ENCODE measurements around the gene LAMA4. TPM values are rescaled to one million over a fixed set of nuclear protein-coding genes. Genes with fewer than 3 reads are reported as not detected.

Gene LAMA4
- total RNA-seq, 6 donors from 2014 or later: 29.5 to 119 (median 58.9) TPM

DNA sequence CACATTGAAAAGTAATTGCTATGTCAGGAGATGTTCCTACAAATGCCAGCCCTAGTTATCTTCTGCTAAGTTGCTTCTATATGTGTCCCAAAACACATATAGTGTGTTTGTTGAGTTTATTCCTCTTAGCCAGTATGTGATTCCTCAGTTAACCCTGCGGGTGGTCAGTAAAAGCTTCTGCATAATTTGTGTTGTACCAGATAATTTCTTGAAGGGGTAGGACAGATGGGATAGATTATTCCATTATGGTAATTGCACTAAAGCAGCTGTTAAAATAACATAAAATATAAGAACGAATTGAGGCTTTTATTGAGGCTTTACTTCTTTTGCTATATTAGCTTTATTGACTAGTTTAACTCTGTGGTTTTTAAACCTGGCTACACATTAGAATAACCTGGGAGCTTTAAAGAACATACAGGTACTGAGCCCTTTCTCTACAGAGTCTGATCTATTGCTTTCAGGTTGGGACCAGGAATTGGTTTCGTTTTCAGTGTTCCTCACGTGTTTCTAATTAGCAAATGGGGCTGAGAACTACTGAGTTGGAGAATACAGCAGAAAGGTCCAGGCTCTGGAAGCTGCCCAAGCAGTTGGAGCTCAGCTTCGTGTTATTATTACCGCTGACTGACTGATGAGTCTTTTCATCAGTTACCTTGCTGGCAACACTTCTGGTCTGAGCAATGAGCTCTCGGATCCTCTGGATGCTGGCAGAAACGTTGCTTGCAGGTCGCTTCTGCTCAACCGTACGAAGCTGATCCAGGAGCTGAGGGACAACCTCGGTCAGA lies 110.0 kb downstream of the LAMA4 start:
- WGBS, 2 donors: 86 to 87% methylated on average over 12 of the region's 12 CpGs
- H3K9me3 ChIP-seq: no peaks in the 10 kb centered on the region
- H3K36me3 ChIP-seq: peaks cover 0 to 77% (median 7%) of the 10 kb centered on the region in 4 donors
- TF ChIP-seq POLR2AphosphoS5 (IDR thresholded peaks at IDR 0.05) (no peak), POLR2A (IDR thresholded peaks at IDR 0.05) (no peak), EP300 (IDR thresholded peaks at IDR 0.05) (no peak)
- TF ChIP-seq, protein P1, sequence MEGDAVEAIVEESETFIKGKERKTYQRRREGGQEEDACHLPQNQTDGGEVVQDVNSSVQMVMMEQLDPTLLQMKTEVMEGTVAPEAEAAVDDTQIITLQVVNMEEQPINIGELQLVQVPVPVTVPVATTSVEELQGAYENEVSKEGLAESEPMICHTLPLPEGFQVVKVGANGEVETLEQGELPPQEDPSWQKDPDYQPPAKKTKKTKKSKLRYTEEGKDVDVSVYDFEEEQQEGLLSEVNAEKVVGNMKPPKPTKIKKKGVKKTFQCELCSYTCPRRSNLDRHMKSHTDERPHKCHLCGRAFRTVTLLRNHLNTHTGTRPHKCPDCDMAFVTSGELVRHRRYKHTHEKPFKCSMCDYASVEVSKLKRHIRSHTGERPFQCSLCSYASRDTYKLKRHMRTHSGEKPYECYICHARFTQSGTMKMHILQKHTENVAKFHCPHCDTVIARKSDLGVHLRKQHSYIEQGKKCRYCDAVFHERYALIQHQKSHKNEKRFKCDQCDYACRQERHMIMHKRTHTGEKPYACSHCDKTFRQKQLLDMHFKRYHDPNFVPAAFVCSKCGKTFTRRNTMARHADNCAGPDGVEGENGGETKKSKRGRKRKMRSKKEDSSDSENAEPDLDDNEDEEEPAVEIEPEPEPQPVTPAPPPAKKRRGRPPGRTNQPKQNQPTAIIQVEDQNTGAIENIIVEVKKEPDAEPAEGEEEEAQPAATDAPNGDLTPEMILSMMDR (IDR thresholded peaks at IDR 0.05): no peak
- ATAC-seq (ENCODE audit: low FRiP score in 2 of 2) (no peak), DNase-seq (no peak)
- no peak overlapping the region for H3K27ac ChIP-seq
- no peaks in the 10 kb centered on the region for H3K4me1 ChIP-seq
- no peak overlapping the region for H3K4me3 ChIP-seq
- no peaks in the 10 kb centered on the region for H3K27me3 ChIP-seq

DNA sequence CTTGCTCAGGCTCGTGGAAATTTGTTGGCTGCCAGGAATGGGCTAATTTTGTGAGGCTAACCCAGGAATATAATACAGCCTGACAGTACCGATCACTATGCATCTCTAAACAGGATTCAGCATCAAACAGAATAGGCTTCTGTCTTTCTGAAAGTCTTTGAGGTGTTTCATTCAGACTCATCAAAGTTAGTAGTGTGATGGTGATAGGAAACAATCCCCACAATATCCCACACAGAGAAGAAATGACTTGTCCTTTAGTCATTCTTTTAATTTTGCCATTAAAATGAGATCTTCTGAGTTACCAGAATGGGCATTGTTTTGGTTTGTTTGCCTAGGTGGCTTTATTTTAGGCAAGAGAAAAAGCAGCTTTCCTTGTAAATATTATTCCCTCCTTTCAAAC lies 112.7 kb downstream of the LAMA4 start:
- no peaks in the 10 kb centered on the region for H3K4me1 ChIP-seq
- H3K9me3 ChIP-seq: no peaks in the 10 kb centered on the region
- no peak for ATAC-seq (ENCODE audit: low FRiP score in 2 of 2)
- WGBS, 2 donors: 79 to 85% methylated on average over 2 of the region's 2 CpGs
- H3K4me3 ChIP-seq: no peak overlapping the region
- no peaks in the 10 kb centered on the region for H3K27me3 ChIP-seq
- peaks cover 0 to 78% (median 7%) of the 10 kb centered on the region in 4 donors for H3K36me3 ChIP-seq
- DNase-seq: no peak
- no peak overlapping the region for H3K27ac ChIP-seq
- TF ChIP-seq POLR2AphosphoS5 (IDR thresholded peaks at IDR 0.05) (no peak), POLR2A (IDR thresholded peaks at IDR 0.05) (no peak), EP300 (IDR thresholded peaks at IDR 0.05) (no peak)
- TF ChIP-seq, protein P1 (IDR thresholded peaks at IDR 0.05): no peak

DNA sequence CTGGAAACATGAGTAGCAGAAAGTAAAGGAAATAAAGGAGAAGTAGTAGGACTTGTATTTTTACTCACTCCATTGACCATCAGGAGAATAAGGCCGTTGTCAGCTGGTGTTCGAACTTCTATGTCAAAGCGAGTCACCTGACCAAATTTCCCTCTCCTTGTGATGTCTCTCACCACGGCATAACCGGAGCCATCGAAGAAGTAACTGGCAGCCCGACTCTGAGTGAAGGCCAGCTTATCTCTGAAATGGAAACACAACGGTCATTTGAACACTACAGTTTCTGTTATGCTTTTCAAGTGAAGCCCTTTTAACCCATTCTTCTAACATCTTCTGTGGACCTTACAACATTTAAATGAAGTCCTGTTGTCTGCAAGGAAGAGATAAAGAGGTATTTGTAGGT lies 115.3 kb downstream of the LAMA4 start:
- Histone ChIP-seq H3K9me3 (no peaks in the 10 kb centered on the region), H3K4me3 (no peak overlapping the region), H3K27me3 (no peaks in the 10 kb centered on the region), H3K27ac (no peak overlapping the region), H3K4me1 (no peaks in the 10 kb centered on the region), H3K36me3 (peaks cover 0 to 78% (median 7%) of the 10 kb centered on the region in 4 donors)
- TF ChIP-seq, protein P1 (IDR thresholded peaks at IDR 0.05): no peak
- no peak for TF ChIP-seq POLR2A (IDR thresholded peaks at IDR 0.05)
- no peak for TF ChIP-seq POLR2AphosphoS5 (IDR thresholded peaks at IDR 0.05)
- 77 to 80% methylated on average over 8 of the region's 8 CpGs for WGBS, 2 donors
- ATAC-seq (ENCODE audit: low FRiP score in 2 of 2): no peak
- DNase-seq: no peak

DNA sequence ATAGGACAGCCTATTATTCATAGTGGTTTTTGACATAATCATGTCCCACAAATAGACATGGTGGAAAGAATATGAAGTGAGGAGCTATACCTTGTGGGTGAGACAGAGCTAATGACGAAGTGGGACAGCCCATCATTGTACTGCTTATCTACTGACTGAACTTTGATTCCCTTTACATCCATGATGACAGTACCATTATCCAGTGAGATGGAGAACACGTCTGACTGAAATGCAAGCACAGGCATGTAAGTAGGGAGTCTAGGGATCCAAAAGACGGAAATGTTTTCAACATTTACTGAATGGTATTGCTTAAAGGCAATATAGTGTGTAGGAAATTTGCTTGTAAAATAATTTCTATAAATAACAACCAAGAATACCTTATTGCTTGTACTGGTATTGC lies 123.5 kb downstream of the LAMA4 start:
- no peaks in the 10 kb centered on the region for H3K9me3 ChIP-seq
- TF ChIP-seq POLR2A (IDR thresholded peaks at IDR 0.05): no peak
- TF ChIP-seq POLR2AphosphoS5 (IDR thresholded peaks at IDR 0.05): no peak
- TF ChIP-seq EP300 (IDR thresholded peaks at IDR 0.05): no peak
- TF ChIP-seq, protein P1 (IDR thresholded peaks at IDR 0.05): no peak
- no peak overlapping the region for H3K27ac ChIP-seq
- WGBS, 2 donors: 82 to 88% methylated on average over 3 of the region's 3 CpGs
- H3K4me1 ChIP-seq: no peaks in the 10 kb centered on the region
- H3K36me3 ChIP-seq: peaks cover 0 to 74% (median 2%) of the 10 kb centered on the region in 4 donors
- ATAC-seq (ENCODE audit: low FRiP score in 2 of 2): no peak
- H3K4me3 ChIP-seq: no peak overlapping the region
- no peaks in the 10 kb centered on the region for H3K27me3 ChIP-seq
- DNase-seq: no peak

DNA sequence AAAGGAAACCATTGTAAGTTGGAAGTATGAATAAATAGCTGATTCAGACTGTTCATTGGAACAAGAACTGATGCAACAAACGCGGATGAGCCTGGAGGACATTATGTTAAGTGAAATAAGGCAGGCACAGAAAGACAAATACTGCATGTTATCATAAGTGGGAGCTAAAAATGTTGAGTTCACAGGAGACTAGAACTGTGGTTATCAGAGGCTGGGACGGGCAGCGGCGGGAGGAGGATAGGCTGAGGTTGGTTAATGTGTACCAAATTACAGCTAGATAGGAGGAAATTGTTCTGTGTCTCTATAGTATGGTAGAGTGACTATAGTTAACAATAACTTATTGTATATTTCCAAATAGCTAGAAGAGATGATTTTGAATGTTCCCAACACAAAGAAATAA lies 126.2 kb downstream of the LAMA4 start:
- ATAC-seq (ENCODE audit: low FRiP score in 2 of 2) (no peak), DNase-seq (no peak)
- no peaks in the 10 kb centered on the region for H3K27me3 ChIP-seq
- no peaks in the 10 kb centered on the region for H3K4me1 ChIP-seq
- TF ChIP-seq POLR2A (IDR thresholded peaks at IDR 0.05) (no peak), POLR2AphosphoS5 (IDR thresholded peaks at IDR 0.05) (no peak), EP300 (IDR thresholded peaks at IDR 0.05) (no peak)
- TF ChIP-seq, protein P1 (IDR thresholded peaks at IDR 0.05): no peak
- peaks cover 0 to 66% (median 2%) of the 10 kb centered on the region in 4 donors for H3K36me3 ChIP-seq
- 75 to 88% methylated on average over 5 of the region's 5 CpGs for WGBS, 2 donors
- no peaks in the 10 kb centered on the region for H3K9me3 ChIP-seq
- H3K27ac ChIP-seq: no peak overlapping the region
- H3K4me3 ChIP-seq: no peak overlapping the region
